GM19438 (cell line): Measurements from ENCODE around the gene FGFBP2.

Experiments used
- ATAC-seq: cut with Tn5 transposase; IDR thresholded peaks from one replicate; pipeline ENCODE4 v1.9.1; 2021; ENCODE audit warnings: low read depth; ENCODE audit not compliant: unreplicated experiment

FGFBP2 gene, protein sequence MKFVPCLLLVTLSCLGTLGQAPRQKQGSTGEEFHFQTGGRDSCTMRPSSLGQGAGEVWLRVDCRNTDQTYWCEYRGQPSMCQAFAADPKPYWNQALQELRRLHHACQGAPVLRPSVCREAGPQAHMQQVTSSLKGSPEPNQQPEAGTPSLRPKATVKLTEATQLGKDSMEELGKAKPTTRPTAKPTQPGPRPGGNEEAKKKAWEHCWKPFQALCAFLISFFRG

DNA sequence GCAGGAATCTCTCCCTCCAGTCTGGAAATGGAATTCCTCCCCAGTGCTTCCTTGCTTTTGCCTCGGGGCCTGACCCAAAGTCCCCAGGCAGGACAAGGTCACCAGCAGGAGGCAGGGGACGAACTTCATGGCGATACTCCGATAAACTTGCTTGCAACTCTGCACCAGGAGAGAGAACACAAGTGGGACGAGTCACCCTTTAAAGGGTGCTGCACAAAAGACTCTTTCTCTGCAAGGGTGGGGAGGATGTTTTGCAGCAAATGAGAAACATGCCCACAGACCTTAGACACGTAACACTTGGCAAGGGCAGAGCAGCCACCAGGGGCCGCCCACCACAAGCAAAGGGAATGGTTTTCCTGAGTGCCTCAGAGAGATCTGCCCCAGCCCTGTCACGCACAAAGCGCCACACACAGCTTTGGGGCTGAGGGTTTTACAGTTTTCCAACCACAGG, at the start of gene FGFBP2:
Gene FGFBP2, minus strand, starts transcription at position 175 of the 451 bp plus-strand sequence. Its CDS starts 46 bp downstream, at position 129.
- ATAC-seq: no peak

DNA sequence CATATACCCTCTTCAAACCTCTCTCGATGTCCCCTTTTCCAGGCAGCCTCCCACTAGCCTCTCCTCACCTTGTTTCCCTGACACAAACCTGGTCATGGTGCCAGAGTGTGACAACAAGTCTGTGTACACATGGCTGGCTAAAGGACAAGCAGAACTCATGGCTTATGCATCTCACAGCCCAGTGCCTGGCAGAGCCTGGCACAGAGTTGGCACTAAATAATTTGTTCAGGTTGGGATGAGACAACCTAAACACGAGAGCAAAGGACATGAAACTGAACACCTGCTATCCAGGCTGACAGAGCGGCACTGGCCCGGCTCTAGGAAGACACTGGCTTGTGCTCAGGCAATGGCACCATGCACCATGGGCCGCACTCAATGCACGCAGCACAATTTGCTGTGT, 48.2 kb upstream of the FGFBP2 start:
- no peak for ATAC-seq

DNA sequence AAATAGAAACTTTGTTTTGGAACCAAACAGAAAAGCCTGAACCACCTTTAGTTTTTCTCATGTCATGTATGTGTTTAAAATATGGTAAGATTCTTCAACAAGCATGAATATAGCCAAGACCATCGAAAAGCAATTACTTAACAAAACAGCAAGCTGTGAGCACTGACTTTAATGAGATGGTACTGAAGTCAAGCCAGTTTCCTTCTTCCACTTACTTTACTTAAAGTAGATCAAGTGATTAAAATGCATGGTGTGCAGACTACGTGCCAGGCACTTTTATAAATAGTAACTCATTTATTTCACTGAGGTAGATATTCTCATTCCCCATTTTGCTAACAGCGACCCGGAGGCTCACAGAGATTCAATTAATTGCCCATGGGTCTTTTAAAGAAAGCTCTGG, 46.2 kb upstream of the FGFBP2 start:
- ATAC-seq: no peak

DNA sequence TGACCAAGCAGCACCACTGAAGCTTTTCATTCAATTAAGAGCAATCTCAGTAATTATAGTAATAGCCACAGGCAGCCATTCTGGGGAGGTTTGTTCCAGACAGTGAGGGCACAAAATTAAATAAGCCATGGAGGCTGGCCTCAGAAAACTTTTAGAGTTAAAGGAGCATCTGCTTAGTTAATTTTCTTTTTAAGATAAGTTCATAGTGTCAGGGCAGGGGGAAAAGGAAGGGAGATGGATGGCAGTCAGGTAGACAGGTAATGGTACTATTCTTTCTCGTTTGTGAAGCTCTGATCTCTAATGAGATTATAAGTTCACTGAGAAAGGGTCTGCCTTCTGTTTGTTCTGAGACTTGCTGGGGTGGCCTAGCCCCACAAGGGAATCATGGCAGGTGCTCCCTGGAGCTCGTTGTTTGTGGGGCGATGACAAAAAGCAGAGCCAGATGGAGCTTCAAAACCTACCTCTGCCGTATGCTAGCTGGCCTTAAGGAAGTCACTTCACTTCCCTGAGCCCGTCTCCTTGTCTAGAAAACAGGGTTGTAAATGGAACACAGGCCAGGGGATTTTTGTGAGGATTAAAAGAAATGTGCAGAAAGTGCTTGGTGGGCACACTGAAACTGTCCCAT, 44.6 kb upstream of the FGFBP2 start:
- no peak for ATAC-seq

DNA sequence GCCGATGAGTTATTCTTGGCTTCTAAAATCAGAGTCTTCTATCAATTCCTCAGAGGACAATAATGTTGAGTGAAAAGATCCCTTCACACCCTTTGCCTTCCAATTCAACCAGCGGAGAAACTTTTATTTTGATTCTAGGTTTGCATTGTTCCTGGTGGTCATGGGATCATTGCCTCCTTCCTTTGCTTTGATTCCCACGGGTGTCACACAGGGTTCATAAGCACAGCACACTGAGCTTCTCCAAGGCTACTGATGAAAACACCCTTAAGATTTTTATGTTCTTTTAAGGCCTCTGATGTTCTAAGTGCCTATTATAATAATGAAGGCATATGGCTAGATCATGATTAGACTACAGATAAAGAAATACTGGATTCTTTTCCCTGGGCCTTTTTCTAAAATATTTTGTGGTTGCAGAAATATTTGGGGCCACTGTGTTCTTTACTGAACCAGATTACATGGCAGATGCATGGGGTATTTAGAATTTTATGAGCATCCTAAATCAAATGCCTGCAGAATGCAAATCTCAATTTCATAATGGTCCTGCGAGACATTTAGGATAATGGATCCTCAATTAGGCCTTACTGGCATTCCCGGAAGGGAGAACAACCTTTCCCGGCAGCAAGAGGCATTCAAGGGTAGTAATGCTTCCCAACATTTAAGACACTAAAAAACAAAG, 43.9 kb upstream of the FGFBP2 start:
- ATAC-seq: no peak

DNA sequence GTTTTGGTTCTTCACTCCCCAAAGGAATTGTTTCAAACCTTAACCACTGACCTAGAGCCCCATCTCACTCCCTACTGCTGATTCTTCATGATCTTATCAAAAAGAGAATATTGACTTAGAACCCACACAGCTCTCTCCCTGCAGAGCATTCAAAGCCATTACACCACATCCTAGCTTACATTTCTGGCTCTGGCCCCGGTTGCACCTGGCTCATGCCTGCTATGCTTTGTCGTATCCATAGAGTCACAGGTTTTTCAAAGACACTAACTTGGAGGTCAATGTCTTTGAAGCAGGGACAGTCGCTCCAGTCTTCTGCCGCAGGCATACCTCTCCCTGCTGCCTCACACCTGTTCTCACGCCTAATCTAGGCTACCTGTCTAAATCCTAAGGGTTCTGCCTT, 42.7 kb upstream of the FGFBP2 start:
- ATAC-seq: no peak

DNA sequence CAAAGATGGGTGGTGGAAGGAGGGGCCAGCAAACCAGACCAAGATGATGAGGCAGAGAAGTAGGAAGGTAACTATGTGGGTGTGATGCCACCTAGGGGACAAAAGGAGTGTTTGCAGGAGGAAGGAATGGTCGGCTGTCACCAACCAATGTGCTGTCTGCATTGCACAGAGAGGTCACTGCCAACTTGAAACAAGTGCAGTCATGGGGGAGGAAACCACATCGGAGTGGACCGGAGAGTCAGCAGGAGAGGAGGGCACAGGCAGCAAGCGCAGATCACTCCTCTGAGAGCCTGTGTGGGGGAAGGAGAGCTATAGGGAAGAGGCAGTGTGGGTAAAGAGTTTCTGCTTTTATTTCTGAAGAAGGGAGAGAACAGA, 38.5 kb upstream of the FGFBP2 start:
- ATAC-seq: peak; percentile 94

DNA sequence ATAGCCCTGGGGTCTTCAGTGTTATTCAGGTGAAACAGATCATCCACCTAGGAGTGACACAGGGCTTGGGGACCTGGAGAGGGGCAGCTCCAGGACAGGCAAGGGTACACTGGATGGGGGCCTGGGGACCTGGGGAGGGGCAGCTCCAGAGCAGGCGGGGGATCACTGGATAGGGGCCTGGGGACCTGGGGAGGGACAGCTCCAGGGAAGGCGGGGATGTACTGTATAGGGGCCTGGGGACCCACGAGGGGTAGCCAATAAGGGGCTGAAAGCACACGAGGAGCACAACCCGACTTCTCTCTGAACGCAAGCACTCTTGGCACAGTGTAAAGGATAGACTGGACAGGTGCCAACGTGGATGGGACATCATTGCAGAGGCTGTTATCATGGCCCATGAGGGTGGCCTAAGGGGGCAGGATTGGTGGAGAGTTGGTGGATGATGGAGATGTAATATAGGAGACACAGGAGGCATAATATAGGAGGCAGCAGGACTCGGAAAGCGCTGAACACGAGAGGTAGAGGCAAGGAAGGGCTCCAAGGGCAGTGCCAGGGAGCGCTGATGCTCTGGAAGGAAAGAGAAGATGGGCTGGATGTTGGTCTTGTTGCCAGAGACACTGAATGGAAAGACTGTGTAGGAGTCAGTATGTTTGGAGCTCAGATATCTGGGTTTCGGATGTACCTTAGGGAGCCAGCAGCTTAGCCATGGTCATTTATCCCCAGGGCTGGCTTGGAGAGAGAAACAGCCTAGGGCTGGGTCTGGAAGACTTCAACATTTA, 37.9 kb upstream of the FGFBP2 start:
- no peak for ATAC-seq

DNA sequence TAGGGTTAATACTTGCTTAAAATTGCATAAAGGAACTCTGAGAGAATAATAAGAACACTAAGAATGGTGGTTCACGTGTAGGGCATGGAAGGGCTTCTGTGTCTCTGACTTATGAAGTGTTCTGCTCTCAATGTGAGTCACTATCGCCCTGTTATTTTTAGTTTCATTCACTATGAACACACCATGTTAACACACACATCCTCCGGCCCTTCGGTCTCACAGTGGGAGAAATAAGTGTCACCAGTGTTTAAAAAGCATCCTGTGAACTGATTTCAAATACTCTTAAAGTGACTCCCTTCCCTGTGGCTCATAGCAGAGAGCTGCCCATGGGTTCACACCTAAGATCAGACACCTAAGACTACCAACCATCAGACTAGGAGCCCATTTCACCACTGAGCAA, 33.8 kb upstream of the FGFBP2 start:
- no peak for ATAC-seq

DNA sequence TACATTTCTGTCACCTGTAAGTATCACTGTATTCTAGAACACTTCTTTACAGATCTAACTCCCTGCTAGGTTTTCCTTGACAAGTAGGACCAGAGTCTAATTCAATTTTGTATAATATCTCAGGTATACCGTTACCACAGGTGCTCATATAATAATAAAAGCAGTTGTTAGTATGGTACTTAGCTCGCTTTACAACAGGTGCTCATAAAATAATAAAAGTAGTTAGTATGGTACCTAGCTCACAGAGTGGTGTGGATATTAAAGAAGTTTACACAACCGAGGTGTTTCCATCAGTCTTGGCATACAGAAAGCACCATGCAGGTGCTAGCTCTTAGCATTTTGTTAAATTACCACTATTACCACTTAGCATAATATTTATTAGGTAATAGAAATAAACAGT, 32.9 kb upstream of the FGFBP2 start:
- no peak for ATAC-seq

DNA sequence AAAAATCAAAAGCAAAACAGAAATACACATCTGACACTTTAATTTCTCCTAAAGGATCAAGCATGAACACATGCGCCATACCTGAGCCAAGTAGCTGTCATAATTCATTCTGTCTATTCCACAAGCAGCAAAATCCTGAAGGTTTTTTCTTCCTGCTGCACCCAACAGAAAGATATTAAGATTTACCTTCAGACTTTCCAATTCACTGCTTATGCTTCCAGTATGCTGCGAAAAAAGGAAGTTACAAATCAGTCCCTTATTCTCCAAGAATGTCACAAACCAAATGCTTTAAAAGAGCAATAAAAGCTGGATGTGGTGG, 29.2 kb upstream of the FGFBP2 start:
- ATAC-seq: no peak

DNA sequence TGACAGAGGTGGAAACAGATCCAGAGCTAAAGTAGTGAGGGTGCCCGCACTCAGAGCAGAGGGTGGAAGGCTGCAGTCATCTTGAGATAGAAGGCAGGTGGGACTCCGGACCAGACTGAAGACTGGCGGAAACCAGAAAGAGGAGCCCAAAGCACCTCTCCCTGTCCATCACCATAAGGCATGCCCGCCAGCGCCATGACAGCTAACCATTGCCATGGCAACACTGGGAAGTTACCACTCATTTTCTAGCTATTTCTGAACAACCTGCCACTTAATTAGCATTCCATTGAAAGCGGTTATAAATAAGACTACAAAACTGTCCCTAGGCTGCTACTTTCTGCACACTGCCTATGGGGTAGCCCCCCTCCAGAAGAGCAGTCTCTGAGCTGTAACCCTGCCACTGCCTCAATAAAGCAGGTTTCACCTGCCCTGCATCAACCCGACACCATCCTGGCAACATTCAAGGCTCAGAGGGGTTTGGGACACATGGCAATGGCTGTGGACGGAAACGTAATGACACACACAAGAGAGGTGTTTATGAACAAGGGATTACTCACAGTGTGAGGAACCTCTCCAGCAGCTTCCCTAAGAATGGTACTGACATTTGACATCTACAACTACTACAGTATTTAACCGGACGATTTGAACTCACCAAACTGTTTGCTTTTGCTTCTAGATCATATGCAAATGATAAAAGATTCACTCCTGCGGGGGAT, 27.8 kb upstream of the FGFBP2 start:
- ATAC-seq: no peak

DNA sequence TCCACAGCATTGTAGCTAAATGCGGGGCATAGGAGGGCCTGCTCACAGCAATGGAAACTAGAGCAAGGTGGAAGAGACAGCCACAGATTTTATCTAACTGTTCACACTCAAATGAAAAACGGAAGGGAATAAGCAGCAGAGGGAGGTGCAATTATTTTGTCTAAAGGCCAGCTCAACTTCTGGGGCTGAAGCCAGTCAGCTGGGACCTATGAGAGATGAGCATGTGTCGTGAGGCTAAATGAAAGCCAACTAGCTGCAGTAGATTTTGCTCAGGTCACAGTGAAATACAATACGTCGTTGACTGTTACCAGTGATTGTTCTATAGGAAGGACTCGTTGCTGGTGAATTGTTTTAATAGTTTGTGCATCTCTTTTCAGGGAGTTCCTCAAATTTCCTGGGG, 26.4 kb upstream of the FGFBP2 start:
- ATAC-seq: no peak

DNA sequence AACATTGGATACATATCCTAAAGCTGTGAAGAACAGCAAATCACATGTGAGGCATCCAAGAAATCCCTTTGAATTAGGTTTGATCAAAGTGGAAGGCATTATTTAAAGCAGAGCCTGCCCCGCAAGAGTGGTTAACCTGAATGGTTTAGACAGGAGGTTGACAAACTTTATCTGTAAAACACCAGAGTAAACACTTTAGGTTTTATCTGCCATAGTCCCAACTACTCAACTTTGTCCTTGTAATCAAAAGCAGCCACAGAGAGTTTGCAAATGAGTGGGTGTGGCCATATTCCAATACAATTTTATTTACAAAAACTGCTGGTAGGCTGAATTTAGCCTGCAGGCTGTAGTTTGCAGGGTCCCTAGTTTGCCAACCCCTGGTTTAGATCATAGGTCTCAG, 25.2 kb upstream of the FGFBP2 start:
- ATAC-seq: no peak

DNA sequence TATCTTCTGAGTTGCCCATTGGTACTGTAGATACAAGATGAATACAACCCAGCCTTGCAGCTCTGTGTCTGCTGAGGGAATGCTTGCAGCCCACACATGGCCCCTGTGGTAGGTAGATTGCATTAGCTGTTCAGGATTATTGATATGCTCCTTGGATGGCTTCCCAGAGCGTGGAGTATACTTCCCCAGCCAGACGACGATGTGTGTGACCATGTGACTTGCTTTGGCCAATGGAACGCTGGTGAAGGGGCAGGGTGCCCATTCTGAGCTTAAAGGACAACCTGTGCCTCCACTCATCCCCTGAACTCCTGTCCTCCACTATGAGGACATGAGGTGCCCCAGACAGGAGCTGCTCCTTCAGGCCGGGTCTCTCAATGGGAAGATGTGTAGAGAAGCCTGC, 23.9 kb upstream of the FGFBP2 start:
- ATAC-seq: no peak

DNA sequence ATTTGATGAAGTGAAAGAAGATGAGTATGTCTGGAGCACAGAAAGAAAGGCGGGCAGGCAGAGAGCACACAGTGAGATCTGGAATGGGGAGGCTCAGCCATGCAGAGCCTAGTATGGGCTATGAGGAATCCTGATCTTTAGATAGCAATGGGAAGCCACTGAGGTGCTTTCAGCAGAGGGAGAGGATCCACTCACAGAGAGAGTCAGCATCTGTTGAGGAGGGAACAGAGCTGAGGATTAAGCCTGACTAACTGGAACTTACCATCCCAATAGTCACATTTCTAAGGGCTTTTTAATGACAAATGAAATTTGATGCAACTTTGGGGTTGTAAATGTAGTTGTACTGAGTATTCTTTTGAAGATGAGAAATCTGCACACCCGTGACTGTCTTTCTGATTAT, 20.6 kb upstream of the FGFBP2 start:
- no peak for ATAC-seq

DNA sequence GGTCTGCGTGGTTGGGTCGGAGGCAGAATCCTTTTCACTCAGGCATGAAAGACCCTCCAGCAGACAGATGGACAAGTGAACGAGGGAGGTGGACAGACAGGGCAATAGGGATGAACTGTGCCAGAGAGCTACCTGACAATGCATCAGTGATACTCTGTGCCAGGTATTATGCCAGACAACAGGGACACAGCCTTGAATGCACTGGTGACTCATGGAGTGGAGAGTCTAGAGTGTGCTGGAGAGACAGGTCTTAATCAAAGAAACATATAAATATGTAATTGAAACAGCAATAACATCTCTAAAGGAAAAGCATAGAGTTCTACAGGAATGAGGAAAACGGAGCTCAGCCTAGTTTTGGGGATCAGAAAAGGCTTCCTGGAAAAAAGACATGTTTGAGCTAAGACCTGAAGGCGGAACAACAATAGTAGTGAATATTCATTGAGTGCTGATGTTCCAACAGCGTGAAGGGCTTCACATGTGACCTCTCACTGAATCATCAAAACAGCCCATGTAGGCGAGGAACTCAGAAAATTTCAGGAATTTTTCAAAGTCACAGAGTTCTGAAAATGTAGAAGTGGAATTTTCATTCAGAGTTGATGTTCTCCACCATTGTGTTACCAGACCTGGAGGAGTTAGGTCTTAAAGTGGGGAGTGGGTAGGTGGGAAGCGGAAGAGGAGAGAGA, 20.0 kb upstream of the FGFBP2 start:
- ATAC-seq: no peak

DNA sequence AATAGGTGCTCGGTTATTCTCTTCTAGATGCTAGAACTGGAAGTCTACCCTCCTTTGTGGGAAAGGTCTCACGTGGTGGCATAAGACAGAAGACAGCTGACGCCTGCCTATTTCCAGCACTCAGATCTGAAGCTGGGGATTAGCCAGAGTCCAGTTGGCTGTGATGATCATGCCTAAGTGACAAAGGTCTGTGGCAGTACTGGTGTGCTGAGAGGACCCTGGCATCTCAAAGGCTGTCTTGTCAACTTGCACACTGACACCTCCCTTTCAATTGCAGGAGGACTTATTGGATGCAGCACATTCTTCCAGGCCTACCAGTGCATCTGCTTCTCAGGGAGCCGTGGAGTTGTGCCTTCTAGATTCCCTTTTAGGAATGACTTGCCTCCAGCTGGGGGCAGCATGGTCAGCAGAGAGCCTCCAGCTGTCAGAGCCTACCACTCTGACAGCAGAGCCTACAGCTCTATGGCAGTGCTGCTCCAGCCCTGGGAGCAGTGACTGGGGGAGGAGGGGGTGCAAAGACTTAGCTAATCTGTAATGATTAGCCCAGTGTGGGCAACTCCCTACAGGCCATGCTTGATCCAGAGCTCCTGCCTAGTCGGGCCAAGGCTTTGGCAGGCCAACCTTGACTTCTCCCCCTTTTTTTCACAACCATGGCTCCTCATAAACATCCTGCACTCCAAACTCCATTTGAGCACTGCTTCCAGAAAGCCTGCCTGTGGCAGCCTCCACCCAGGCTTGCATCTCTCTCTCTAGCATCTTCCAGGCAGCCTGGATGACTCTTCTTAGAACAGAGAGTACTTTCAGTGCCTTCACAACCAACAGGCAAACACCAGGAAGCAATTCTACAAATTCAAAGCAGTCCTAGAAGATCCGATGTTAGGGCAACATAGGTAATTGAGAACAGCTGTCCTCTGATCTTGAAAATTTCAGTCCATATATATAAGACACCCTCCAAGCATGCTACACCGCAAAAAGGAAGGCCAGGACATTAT, 13.8 kb upstream of the FGFBP2 start:
- no peak for ATAC-seq
